CD14-positive monocyte (primary cell): ENCODE data around the gene XPR1. TPM values are rescaled to one million over a fixed set of nuclear protein-coding genes. Genes with fewer than 3 reads are reported as not detected.

ENCODE experiments used
- DNase-seq, 3 donors: peaks; one replicate each; pipeline ENCODE4 v3.0.0-alpha.2; 2011 to 2022
- H2AFZ ChIP-seq: 2 replicates; pipeline ENCODE4 v1.6.0; 2012; ENCODE audit warnings: mild to moderate bottlenecking, low read depth, low read length, inconsistent platforms; ENCODE audit not compliant: insufficient read depth, poor library complexity, severe bottlenecking
- H3K27ac ChIP-seq, 2 donors: 1 replicate in 1 of 2; 2 replicates in 1 of 2; pipeline ENCODE4 v1.5.1; 2012 to 2013; ENCODE audit warnings: low read length in 2 of 2, control low read depth in 1 of 2, inconsistent platforms in 1 of 2, low read depth in 1 of 2, mild to moderate bottlenecking in 1 of 2
- H3K27me3 ChIP-seq, 2 donors: one replicate each; pipeline versions ENCODE4 v1.6.0 to v1.6.1; 2011 to 2013; ENCODE audit warnings: low read length in 2 of 2; ENCODE audit not compliant: control insufficient read depth in 2 of 2, insufficient read depth in 2 of 2
- H3K36me3 ChIP-seq, 2 donors: replicated peaks in 1 of 2; 1 replicate in 1 of 2; 2 replicates in 1 of 2; pipeline versions ENCODE4 v1.5.1 to v1.6.1; 2012 to 2013; ENCODE audit warnings: low read length in 2 of 2, control low read depth in 1 of 2, inconsistent platforms in 1 of 2, mild to moderate bottlenecking in 1 of 2; ENCODE audit not compliant: insufficient read depth in 2 of 2, control insufficient read depth in 1 of 2
- H3K4me1 ChIP-seq, 2 donors: 1 replicate in 1 of 2; 2 replicates in 1 of 2; pipeline versions ENCODE4 v1.5.1 to v1.6.1; 2012 to 2013; ENCODE audit warnings: low read length in 2 of 2, control low read depth in 1 of 2, inconsistent platforms in 1 of 2, mild to moderate bottlenecking in 1 of 2, moderate library complexity in 1 of 2; ENCODE audit not compliant: insufficient read depth in 2 of 2, control insufficient read depth in 1 of 2
- H3K4me2 ChIP-seq: replicated peaks from 2 replicates; pipeline ENCODE3; 2012; ENCODE audit warnings: low read length, moderate library complexity, mild to moderate bottlenecking; ENCODE audit not compliant: poor library complexity, severe bottlenecking; ENCODE audit errors: extremely low read depth
- H3K4me3 ChIP-seq, 3 experiments: fragments of 200-600 bp in 1 of 3; sonication (generic) in 1 of 3; replicated peaks in 1 of 3; 1 replicate in 2 of 3; 2 replicates in 1 of 3; pipeline ENCODE4 v1.5.1; 2011 to 2013; ENCODE audit warnings: low read length in 3 of 3, mild to moderate bottlenecking in 3 of 3, control low read depth in 2 of 3, low read depth in 2 of 3, inconsistent platforms in 1 of 3, moderate library complexity in 1 of 3
- H3K79me2 ChIP-seq: 2 replicates; pipeline ENCODE4 v1.6.0; 2012; ENCODE audit warnings: mild to moderate bottlenecking, control low read depth, inconsistent platforms, low read length, moderate library complexity; ENCODE audit not compliant: insufficient read depth
- H3K9ac ChIP-seq: 2 replicates; pipeline ENCODE4 v1.6.0; 2017; ENCODE audit warnings: low read length, mild to moderate bottlenecking; ENCODE audit not compliant: insufficient read depth, poor library complexity, severe bottlenecking
- H3K9me3 ChIP-seq, 2 donors: replicated peaks in 1 of 2; 1 replicate in 1 of 2; 2 replicates in 1 of 2; pipeline versions ENCODE4 v1.5.1 to v1.6.1; 2012 to 2013; ENCODE audit warnings: low read length in 2 of 2, control low read depth in 1 of 2; ENCODE audit not compliant: control insufficient read depth in 1 of 2, insufficient read depth in 1 of 2
- H4K20me1 ChIP-seq: 2 replicates; pipeline ENCODE4 v1.6.0; 2012; ENCODE audit warnings: mild to moderate bottlenecking, low read length, control low read depth, moderate library complexity; ENCODE audit not compliant: insufficient read depth
- H3K27ac Mint-ChIP-seq, 7 donors: one replicate each; pipeline ENCODE4 v1.8.0; 2020; ENCODE audit warnings: mild to moderate bottlenecking in 7 of 7, mixed read lengths in 7 of 7, moderate library complexity in 6 of 7, inconsistent platforms in 2 of 7
- H3K27me3 Mint-ChIP-seq, 3 donors: one replicate each; pipeline ENCODE4 v1.8.0; 2021 to 2022; ENCODE audit warnings: low read depth in 3 of 3, mild to moderate bottlenecking in 3 of 3, mixed read lengths in 3 of 3, moderate library complexity in 3 of 3, inconsistent platforms in 1 of 3
- H3K36me3 Mint-ChIP-seq, 2 donors: one replicate each; pipeline ENCODE4 v1.8.0; 2020; ENCODE audit warnings: mixed read lengths in 2 of 2, inconsistent platforms in 1 of 2, mild to moderate bottlenecking in 1 of 2
- H3K4me1 Mint-ChIP-seq: one replicate; pipeline ENCODE4 v1.8.0; 2020; ENCODE audit warnings: mild to moderate bottlenecking, mixed read lengths
- H3K4me3 Mint-ChIP-seq, 2 donors: one replicate each; pipeline ENCODE4 v1.8.0; 2020; ENCODE audit warnings: mild to moderate bottlenecking in 2 of 2, mixed read lengths in 2 of 2, moderate library complexity in 1 of 2
- H3K9me3 Mint-ChIP-seq, 7 donors: one replicate each; pipeline ENCODE4 v1.8.0; 2020 to 2022; ENCODE audit warnings: mixed read lengths in 7 of 7, mild to moderate bottlenecking in 6 of 7, moderate library complexity in 6 of 7, inconsistent platforms in 2 of 7
- WGBS: methylation state at CpG from one replicate; pipeline ENCODE4 v1.1.5; 2013; ENCODE audit warnings: missing lambda C conversion rate; ENCODE audit not compliant: insufficient coverage; 5-methylcytosine and 5-hydroxymethylcytosine counted together
- intact Hi-C, 2 donors: fragments of 100-400 bp; cut with micrococcal nuclease; formaldehyde crosslinking; loops; one replicate each; pipeline versions ENCODE4 v1.15.0 to v1.15.1; 2023
- polyA plus RNA-seq, 3 donors: library from polyadenylated mRNA; depleted of rRNA in 1 of 3; unstranded in 2 of 3; stranded (reverse) in 1 of 3; fragments of 300-500 nt in 2 of 3; fragments of >200 nt in 1 of 3; fragmentation: Illumina TruSeq in 2 of 3; gene quantifications; 1 replicate in 2 of 3; 2 replicates in 1 of 3; pipeline ENCODE4 v1.2.3, GENCODE V29; 2012 to 2021
- TF ChIP-seq, protein P1 (sequence below): fragments of 200-600 bp; IDR thresholded peaks from one replicate; pipeline ENCODE4 v1.8.0; 2022; ENCODE audit warnings: antibody characterized with exemption, mild to moderate bottlenecking

XPR1 gene
- polyA plus RNA-seq, 3 donors = 4.7 to 12.5 (median 8.7) TPM

DNA sequence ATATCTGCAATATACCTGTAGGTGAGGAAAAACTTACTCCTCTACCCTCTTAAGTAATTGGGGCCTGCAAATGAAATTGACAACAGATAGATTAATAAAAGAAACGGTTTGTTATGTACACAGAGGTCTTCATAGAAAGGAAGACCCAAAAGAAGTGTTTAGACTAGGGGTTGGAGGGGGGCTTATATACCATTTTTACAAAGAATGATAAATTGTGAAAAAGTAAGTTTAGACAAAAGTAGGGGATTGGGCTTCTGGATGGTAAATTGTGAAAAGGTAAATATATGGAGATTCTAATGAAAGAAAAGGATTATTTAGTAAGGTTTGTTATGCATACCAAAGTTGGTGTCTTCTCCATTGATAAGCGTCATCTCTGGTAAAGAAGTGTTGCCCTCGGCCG, 207.7 kb downstream of the XPR1 start:
- Histone ChIP-seq H3K27me3 (no peaks in the 10 kb centered on the region), H3K4me1 (no peaks in the 10 kb centered on the region), H3K4me2 (no peak overlapping the region), H4K20me1 (no peaks in the 10 kb centered on the region), H3K9me3 (no peaks in the 10 kb centered on the region), H3K79me2 (no peaks in the 10 kb centered on the region), H2AFZ (no peak overlapping the region), H3K27ac (no peak overlapping the region), H3K4me3 (no peak overlapping the region), H3K36me3 (peaks cover 0 to 17% of the 10 kb centered on the region in 2 donors), H3K9ac (no peak overlapping the region)
- Mint-ChIP-seq H3K27me3 (no peaks in the 10 kb centered on the region), H3K36me3 (peaks cover 34 to 36% of the 10 kb centered on the region in 2 donors), H3K4me3 (no peak overlapping the region), H3K9me3 (peaks cover 0 to 9% (median 2%) of the 10 kb centered on the region in 7 donors), H3K27ac (no peak overlapping the region), H3K4me1 (no peaks in the 10 kb centered on the region)
- no peak for DNase-seq
- intact Hi-C loops = no loop called here
- whole genome bisulfite sequencing = no CpG with 5 or more reads among the region's 4 CpGs
- TF ChIP-seq, protein P1, sequence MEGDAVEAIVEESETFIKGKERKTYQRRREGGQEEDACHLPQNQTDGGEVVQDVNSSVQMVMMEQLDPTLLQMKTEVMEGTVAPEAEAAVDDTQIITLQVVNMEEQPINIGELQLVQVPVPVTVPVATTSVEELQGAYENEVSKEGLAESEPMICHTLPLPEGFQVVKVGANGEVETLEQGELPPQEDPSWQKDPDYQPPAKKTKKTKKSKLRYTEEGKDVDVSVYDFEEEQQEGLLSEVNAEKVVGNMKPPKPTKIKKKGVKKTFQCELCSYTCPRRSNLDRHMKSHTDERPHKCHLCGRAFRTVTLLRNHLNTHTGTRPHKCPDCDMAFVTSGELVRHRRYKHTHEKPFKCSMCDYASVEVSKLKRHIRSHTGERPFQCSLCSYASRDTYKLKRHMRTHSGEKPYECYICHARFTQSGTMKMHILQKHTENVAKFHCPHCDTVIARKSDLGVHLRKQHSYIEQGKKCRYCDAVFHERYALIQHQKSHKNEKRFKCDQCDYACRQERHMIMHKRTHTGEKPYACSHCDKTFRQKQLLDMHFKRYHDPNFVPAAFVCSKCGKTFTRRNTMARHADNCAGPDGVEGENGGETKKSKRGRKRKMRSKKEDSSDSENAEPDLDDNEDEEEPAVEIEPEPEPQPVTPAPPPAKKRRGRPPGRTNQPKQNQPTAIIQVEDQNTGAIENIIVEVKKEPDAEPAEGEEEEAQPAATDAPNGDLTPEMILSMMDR = no peak

DNA sequence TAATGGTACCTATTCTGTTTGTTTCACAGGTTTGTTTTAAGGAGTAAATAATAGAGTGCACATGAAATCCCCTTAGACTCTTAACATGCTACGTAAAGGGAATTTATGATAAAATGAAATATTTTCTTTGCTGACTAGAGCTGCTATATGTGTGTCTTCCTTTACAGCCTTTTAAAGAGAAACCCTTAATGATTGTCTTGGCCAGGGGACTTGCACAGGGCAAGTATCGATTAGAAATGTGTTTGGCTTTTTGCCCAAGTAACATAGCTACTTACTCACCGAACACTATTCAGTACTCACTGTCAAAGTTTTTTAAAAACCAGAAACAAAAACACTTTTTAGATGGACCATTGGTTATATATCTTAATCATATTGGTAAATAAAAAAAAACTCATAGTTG, 209.6 kb downstream of the XPR1 start:
- H3K4me3 ChIP-seq = no peak overlapping the region
- H3K79me2 ChIP-seq = no peaks in the 10 kb centered on the region
- no peaks in the 10 kb centered on the region for H3K4me1 ChIP-seq
- no peaks in the 10 kb centered on the region for H3K27me3 ChIP-seq
- intact Hi-C loops = no loop called here
- no peak overlapping the region for H3K27ac Mint-ChIP-seq
- H3K4me1 Mint-ChIP-seq = no peaks in the 10 kb centered on the region
- H3K9me3 Mint-ChIP-seq = peaks cover 0 to 6% (median 2%) of the 10 kb centered on the region in 7 donors
- WGBS = no CpG with 5 or more reads among the region's 3 CpGs
- no peak for DNase-seq
- no peak overlapping the region for H3K27ac ChIP-seq
- no peak overlapping the region for H2AFZ ChIP-seq
- no peak overlapping the region for H3K9ac ChIP-seq
- no peaks in the 10 kb centered on the region for H4K20me1 ChIP-seq
- no peaks in the 10 kb centered on the region for H3K9me3 ChIP-seq
- TF ChIP-seq, protein P1 = no peak
- H3K4me2 ChIP-seq = no peak overlapping the region
- H3K36me3 ChIP-seq = peaks cover 0 to 6% of the 10 kb centered on the region in 2 donors
- H3K36me3 Mint-ChIP-seq = peaks cover 22% of the 10 kb centered on the region in 2 donors
- no peaks in the 10 kb centered on the region for H3K27me3 Mint-ChIP-seq
- no peak overlapping the region for H3K4me3 Mint-ChIP-seq
